ENCODE data around the gene GRAMD1A.
"Not testable (repeated sequence)": the region's sequence is repeated elsewhere in the genome, so short reads cannot be mapped to it uniquely, and the experiment has no call there.

GRAMD1A gene

GRCh38 chr19:35038623-35039512, 38.7 kb downstream of the GRAMD1A start:
- no peak for DNase-seq (ENCODE audit: low read depth)

DNA sequence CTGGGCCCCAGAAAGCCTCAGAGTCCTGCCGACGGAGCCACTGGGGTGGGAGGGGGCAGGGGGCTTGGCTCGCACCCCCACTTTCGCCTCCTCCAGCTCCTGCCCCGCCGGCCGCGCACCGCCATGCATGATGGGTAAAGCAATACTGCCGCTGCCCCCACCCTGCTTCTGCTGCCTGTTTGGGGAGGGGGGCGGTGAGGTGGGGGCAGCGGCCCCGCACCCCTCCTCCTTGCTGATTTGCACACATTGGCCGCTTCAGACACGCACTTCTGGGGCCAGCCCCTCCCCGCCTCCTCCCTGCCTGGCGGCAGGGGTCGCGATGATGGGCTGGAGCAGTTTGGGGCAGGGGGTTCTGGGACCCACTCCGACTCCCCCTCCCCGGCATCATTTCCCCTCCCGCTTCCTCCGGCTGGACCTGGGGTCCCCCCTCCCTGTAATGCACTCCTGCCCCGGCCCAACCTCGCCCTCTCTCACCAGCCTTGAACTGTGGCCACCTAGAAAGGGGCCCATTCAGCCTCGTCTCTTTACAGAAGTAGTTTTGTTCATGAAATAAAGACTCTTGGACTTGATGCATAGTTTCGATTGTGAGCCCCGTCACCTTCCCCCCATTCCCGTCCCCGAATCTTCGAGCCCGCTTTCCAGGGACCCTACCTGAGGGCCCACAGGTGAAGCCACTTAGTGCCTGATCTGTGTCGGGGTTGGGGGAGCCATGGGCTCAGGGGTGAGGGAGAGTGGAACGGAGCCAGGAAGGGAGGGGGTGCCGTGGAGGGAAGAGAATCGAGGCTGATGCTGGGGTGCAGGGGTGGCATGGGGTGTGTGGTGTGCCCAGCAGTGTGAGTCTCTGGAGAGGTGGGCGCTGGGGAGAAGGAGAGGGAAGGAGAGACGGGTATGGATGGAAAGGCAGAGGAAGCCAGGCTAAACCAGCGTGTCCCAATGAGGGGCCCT, 40.0 kb downstream of the GRAMD1A start:
- DNase-seq (ENCODE audit: low read depth), result no peak

- DNase-seq (ENCODE audit: low read depth), result no peak
These were observed 40.9 kb downstream of the GRAMD1A start for GRCh38 chr19:35040826-35041547.

DNA sequence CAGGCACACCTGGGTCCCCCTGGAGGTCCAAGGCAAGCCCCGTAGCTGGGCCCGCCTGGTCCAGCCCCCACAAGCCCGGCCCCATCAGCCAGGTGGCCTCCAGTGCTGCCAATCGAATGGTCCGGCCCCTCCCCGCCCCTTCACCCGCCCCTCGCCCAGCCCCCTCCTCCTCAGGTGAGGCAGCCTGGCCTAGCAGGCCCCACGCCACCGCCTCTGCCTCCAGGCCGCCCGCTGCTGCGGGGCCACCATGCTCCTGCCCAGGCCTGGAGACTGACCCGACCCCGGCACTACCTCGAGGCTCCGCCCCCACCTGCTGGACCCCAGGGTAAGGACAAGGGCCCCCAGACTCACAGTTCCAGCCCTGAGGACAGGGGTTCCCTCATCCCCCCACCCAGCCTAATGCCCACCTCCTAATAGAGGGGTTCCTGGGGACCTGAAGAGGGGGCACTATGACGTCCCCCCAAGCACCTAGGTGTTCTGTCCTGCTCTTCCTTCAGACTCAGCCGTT, 41.5 kb downstream of the GRAMD1A start, which contains the start of gene HPN:
HPN (plus strand) TSS at position 174 of the 508 bp plus-strand sequence. CDS start 786 bp downstream, outside the sequence.
- no peak for DNase-seq (ENCODE audit: low read depth)

- no peak for DNase-seq (ENCODE audit: low read depth)
These were observed 42.1 kb downstream of the GRAMD1A start for GRCh38 chr19:35042056-35042730.

DNA sequence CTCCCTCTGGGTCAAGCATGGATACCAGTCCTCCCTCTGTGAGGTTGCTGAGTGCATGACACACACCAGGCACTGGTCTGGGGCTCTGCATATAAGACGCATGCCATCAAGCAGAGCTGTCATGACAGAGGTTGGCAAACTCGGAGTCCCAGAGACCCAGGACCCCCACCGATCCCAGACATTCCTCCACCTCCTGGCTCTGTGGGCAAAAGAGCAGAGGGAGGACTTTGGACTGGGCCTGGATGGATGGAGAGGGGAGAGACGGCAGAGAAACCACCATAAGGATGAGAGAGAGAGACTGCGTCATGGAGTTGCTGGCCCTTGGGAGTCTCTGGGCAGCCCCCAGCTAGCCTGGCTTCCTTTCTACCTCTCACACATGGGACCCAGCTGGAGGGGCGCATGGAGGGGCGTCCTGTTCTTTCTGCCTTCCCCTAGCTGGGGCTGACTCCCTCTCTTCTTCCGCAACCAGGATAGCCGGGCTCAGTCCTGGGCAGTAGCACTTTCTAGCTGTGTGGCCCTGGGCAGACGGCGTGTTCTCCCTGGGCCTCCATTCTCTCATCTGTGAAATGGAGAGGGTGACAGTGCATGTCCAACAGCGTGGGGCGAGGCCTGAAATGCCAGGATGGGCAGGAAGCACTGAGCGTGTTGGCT, 43.0 kb downstream of the GRAMD1A start:
- no peak for DNase-seq (ENCODE audit: low read depth)

DNA sequence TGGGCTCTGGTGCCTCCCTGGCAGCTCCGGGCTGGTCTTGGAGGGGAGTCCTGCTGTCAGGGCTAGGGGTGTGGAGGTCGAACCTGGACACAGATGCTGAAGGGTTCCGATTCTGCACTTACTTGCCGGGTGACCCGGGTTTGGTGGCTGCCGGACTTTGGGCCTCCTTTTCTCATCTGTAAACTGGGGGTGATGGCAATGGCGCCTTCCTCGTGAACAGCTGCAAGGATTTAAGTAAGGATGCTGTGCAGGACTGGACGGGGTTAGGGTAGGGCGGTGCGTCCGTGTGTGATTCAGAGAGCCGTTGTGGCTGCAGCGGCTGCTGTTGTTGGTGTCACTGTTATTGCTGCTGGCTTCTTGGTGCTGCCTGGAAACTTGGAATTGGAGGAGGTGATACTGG, 43.8 kb downstream of the GRAMD1A start:
- DNase-seq (ENCODE audit: low read depth), result no peak

DNA sequence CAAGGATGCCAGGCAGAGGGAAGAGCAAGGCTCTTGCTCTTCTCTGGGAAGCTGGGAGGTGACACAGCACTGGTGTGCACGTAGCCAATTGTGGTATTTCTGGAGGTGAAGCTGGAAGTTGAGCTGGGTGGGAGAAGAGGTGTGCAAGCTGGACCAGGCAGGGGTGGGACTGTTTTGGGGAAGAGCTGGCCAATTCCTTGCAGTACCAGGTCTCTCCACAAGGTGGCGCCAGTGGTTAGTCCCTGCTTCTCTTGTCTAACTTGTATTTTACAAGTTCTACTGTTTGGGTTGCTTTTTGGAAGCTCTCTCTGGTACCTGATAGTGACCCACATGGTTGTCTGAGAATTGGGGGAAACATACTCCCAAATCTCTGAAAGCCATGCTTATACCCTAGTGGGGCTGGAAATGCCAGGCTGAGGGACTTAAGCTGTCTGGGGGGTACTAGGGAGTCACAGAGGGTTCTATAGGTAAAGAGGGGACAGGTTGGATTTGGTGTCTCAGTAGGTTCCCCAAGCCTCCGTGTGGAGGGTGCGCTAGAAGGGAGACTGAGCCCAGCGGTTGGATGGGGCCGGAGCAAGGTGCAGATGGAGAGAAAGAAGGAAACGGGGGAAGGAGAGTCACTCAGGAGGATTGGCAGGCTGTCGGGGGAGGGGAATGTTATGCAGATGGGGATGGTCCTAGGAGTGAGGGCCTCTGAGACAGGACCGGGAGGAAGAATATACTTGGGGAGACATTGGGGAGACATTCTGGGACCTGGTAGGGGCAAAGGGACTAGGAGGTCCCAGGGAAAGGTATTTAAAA, 44.4 kb downstream of the GRAMD1A start:
- DNase-seq (ENCODE audit: low read depth), result no peak

GRCh38 chr19:35045667-35046300, 45.7 kb downstream of the GRAMD1A start:
- DNase-seq (ENCODE audit: low read depth), result no peak

DNA sequence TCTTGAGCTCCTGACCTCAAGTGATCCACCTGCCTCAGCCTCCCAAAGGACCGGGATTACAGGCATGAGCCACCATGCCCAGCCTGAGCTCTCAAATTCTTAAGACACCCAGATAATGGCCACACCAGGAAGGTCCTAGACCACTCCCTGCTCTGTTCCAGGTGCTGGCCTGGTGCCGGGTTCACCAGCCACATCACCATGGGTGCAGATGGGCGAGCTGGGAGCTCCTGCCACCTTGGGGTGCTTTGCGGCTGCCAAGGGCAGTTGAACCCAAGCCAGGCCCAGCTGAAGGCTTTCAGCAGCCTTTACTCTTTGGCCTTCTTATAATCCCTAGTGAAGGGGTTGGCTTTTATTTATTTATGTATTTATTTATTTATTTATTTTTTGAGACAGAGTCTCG, 46.3 kb downstream of the GRAMD1A start:
- DNase-seq (ENCODE audit: low read depth), result no peak

DNA sequence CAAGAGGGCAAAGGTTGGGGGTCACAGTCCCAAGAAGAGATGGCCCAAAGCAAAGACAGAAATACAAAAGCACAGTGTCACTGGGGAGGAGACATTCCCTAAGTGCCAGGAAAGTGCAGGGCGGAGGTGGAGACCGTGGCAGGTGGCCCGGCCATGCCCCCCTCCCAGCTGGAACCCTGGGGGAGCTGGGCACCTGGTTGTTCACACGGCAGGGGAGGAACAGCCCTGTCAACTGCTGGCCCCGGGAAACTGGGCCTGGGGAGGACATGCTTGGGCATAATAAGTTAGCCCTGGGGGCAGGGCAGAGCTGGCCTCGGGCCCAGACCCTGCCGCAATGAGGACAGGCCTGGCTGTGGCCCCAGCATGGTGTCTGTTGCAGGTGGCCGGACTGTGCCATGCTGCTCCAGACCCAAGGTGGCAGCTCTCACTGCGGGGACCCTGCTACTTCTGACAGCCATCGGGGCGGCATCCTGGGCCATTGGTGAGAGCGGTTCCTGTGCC, 48.8 kb downstream of the GRAMD1A start:
- no peak for DNase-seq (ENCODE audit: low read depth)

DNA sequence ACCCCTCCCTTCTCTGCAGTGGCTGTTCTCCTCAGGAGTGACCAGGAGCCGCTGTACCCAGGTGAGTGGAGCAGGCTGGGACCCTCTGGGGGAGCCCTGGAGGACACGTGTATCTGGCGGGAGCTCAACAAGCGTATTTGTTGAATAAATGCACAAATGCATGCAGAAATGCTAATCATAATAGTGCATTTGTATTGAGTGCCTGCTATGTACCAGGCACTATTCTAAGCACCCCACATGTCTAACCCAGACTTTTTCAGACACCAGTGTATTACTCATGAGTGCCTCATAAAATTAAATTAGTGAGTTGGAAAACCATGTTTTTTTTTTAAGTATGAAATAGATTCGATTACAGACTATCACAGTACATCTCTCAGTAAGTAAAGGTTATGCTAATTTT, 49.3 kb downstream of the GRAMD1A start:
- DNase-seq (ENCODE audit: low read depth), result no peak

GRCh38 chr19:35050662-35051061, 50.5 kb downstream of the GRAMD1A start:
- DNase-seq (ENCODE audit: low read depth), result not testable (repeated sequence)

- not testable (repeated sequence) for DNase-seq (ENCODE audit: low read depth)
These were observed 51.1 kb downstream of the GRAMD1A start for GRCh38 chr19:35051268-35051667.

DNA sequence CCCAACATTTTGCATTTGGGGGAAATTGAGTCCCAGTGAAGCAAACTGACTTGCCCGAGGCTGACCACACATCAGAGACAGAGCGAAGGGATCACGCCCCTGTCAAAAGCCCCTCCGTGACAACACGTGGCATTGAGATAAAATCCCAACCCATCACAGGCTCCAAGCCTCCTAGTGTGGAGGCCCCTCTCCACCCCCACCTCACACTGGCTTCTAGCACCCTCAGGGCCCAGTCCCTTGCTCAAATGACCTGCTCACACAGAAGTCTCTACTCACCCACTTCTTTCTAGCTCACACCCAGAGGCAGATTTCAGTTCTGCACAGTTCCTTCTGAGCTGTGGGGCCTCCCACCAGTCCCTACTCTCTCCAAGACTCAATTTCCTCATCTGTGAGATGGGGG, 51.7 kb downstream of the GRAMD1A start:
- no peak for DNase-seq (ENCODE audit: low read depth)

- no peak for DNase-seq (ENCODE audit: low read depth)
These were observed 52.6 kb downstream of the GRAMD1A start for GRCh38 chr19:35052599-35053190.

DNA sequence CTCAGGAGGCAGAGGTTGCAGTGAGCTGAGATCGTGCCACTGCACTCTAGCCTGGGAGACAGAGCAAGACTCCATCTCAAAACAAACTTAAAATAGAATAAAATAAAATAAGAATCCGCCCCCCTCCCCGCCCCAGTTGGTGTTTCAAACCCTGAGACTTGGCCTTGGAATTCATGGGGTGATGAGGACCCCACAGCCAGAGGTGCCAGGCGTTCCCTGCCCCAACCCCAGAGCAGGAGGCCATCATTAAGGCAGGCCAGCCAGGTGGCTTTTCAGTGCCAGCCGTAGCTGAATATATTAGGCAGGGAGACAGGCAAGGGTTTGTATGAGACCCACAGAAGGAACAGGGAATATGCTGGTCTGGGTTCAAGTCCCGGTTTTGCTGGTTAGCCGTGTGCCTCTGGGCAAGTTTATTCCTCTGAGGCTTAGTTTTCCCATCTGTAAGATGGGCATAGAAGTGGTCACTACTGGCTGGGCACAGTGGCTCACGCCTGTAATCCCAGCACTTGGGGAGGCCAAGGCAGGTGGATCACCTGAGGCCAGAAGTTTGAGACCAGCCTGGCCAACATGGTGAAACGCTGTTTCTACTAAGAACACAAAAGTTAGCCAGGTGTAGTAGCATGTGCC, 53.7 kb downstream of the GRAMD1A start:
- DNase-seq (ENCODE audit: low read depth), result no peak

DNA sequence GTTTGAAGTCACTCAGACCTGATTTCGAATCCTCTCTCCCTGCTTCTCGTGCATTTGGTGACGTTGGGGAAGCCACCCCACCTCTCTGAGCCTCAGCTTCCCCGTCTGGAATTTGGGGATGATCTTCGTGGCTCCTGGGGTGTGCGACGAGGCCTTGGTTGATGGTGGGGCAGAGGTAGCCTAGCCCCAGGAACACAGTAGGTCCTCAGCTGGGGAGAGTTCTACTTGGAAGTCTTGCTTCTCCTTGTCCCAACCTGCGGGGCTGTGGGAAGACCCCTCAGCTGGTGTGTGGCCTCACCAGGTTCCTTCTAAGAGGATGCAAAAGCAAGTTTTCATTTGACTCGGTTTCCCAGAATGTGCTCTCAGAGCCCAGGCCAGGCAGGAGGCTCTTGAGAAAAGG, 54.5 kb downstream of the GRAMD1A start:
- no peak for DNase-seq (ENCODE audit: low read depth)

All from fibroblast of the conjunctiva (primary cell).